D341Med (cell line): ENCODE data around the gene NDUFAB1.
"Not testable (repeated sequence)": the region's sequence is repeated elsewhere in the genome, so short reads cannot be mapped to it uniquely, and the experiment has no call there.

Source experiments
- DNase-seq: peaks from one replicate; pipeline ENCODE4 v3.0.0; 2012; ENCODE audit warnings: low spot score

Gene NDUFAB1

GRCh38 chr16:23595951-23596720, at the start of gene NDUFAB1:
Gene NDUFAB1, minus strand, starts transcription at chr16:23596316. Its CDS starts 26 bp downstream, at chr16:23596290.
- DNase-seq: peak; percentile 94

GRCh38 chr16:23642246-23642774, 46.2 kb upstream of the NDUFAB1 start:
- no peak for DNase-seq

GRCh38 chr16:23640931-23641765, 45.0 kb upstream of the NDUFAB1 start, which contains the start of the genes DCTN5 and PALB2:
Gene DCTN5, plus strand, starts transcription at chr16:23641466. Its CDS starts 77 bp downstream, at chr16:23641543.
Gene PALB2, minus strand, starts transcription at chr16:23641310. Its CDS starts 153 bp downstream, at chr16:23641157.
- DNase-seq: peak; percentile 96

GRCh38 chr16:23640615-23640930, 44.5 kb upstream of the NDUFAB1 start:
- peak; percentile 27 for DNase-seq

- no peak for DNase-seq
These were observed 39.8 kb upstream of the NDUFAB1 start for GRCh38 chr16:23635958-23636357.

- DNase-seq: no peak
These were observed 38.4 kb upstream of the NDUFAB1 start for GRCh38 chr16:23634461-23635036.

GRCh38 chr16:23631874-23632273, 35.8 kb upstream of the NDUFAB1 start:
- DNase-seq: not testable (repeated sequence)

- no peak for DNase-seq
These were observed 33.4 kb upstream of the NDUFAB1 start for GRCh38 chr16:23629516-23629915.

GRCh38 chr16:23624092-23624491, 28.0 kb upstream of the NDUFAB1 start:
- no peak for DNase-seq

- no peak for DNase-seq
These were observed 19.7 kb upstream of the NDUFAB1 start for GRCh38 chr16:23615805-23616204.

GRCh38 chr16:23611936-23612335, 15.8 kb upstream of the NDUFAB1 start:
- DNase-seq: no peak

- DNase-seq: not testable (repeated sequence)
These were observed 14.8 kb upstream of the NDUFAB1 start for GRCh38 chr16:23610905-23611304.

- DNase-seq: no peak
These were observed 13.8 kb upstream of the NDUFAB1 start for GRCh38 chr16:23609929-23610328.

GRCh38 chr16:23608194-23608593, 12.1 kb upstream of the NDUFAB1 start:
- DNase-seq: no peak

GRCh38 chr16:23607726-23608125, 11.6 kb upstream of the NDUFAB1 start:
- no peak for DNase-seq

- peak; percentile 49 for DNase-seq
These were observed 1.1 kb upstream of the NDUFAB1 start for GRCh38 chr16:23597003-23597756.

GRCh38 chr16:23595246-23595950, 718 bp downstream of the NDUFAB1 start:
- no peak for DNase-seq

- DNase-seq: no peak
These were observed 1.9 kb downstream of the NDUFAB1 start for GRCh38 chr16:23594186-23594585.

GRCh38 chr16:23590181-23590580, 5.9 kb downstream of the NDUFAB1 start:
- no peak for DNase-seq

- no peak for DNase-seq
These were observed 8.4 kb downstream of the NDUFAB1 start for GRCh38 chr16:23587726-23588125.
